SHP77 (cell line): ENCODE results near the gene KCTD20.

Source experiments
- DNase-seq, 2 experiments: peaks; one replicate each; lab custom pipeline; 2025; lab: John Stamatoyannopoulos, UW

KCTD20 gene

DNA sequence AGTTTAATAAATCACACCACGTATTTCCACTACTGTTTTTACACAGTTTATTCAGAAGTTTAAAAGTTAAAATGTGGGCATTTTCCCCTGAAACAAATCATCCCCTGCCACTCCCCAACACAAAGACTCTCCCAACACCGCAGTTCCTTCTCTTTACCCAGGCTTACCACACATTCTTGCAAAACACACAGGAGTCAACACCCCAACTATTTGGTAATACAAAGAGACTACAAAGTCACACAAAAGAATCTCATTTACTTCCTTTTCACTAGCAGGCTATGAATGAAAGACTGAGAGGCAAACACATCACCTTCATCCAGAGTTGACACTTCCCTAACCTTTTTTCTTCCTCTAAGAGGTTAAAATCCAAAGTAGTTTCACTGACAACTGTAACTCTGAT, 51.1 kb downstream of the KCTD20 start:
- DNase-seq: no peak

DNA sequence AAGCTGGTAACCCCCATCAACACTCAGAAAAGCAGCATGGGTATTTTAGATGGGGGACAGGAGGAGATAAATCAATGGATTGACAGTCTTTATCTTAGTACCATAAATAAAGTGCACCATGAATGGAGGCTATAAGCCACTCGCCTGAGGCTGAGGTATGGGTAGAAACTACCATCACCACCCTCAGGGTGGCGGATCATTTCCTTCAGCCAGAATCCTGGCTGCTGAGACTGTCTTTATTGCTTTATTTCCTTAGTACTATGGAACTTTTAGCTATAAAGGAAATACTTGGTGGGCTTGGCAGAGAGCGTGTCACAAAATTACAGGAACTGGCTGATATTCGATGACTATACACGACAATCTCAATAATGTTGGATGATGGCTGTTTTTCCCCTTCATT, 52.3 kb downstream of the KCTD20 start:
- no peak for DNase-seq

DNA sequence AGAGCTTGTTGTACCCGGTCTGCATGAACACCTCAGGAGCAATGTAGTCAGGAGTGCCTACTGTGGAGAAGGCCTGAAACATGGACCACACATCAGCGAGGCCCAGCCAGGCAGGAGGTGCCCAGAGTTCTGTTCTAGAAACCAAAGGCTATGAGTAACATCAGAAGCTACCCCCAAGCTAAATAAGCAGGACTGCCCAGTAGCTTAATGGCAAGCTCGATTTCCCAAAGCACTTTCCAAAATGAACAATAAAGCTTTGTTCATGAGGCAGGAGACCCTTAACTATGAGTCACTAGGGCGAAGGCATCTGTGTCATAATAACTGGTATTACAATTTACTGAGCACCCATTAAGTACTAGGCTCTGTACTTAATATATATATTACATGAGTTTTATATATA, 57.1 kb downstream of the KCTD20 start:
- no peak for DNase-seq

DNA sequence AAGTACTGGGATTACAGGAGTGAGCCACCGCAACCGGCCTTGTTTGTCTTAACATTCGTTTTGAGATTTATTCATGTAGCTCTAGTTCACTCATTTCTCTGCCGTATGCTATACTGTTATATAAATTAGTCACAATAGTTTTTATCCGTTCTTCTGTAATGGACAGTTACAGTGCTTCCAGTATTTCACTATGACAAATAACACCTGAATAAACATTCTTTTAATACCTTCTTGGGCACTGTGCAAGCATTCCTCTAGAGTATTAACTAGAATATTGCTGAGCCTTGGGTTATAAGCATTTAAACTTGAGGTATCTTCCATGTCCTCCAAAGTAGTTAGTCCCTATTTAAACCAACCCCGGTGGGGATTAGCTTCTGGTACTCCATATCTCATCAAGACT, 58.9 kb downstream of the KCTD20 start:
- no peak for DNase-seq

DNA sequence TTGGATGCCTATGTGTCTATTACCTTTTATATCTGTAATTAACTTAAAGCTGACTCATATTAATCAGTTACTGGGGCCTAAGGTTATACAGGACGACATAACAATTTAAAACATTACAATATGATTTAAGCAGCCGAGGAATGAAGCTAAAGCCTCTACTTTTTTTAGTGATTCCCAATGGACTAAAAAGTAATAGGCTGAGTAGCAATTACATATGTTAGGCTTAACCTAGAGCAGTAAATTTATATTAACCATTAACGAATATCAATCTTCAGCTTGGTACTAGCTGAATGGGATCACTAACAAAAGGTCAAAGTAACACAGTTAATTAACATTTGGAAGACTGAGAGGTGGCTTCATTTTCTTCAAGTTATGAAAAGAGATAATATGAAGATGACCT, 61.4 kb downstream of the KCTD20 start:
- DNase-seq: no peak

DNA sequence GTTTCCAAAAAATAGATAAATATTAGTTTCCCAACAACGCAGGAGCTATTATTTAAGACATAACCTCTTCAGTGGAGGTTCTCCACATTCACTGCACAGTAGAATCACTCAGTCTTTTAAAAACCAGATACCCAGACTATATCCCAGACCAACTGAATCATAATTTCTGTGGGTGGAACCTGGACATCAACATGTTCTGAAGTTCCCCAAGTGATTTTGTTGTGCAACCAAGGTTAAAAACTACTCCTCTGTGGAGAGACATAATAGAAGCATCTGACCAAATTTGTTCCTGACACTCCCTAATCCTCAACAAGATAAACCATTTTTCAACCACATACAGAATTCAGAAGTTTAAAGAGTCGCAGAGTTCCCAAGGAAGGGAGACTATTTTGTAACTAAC, 62.2 kb downstream of the KCTD20 start:
- no peak for DNase-seq

DNA sequence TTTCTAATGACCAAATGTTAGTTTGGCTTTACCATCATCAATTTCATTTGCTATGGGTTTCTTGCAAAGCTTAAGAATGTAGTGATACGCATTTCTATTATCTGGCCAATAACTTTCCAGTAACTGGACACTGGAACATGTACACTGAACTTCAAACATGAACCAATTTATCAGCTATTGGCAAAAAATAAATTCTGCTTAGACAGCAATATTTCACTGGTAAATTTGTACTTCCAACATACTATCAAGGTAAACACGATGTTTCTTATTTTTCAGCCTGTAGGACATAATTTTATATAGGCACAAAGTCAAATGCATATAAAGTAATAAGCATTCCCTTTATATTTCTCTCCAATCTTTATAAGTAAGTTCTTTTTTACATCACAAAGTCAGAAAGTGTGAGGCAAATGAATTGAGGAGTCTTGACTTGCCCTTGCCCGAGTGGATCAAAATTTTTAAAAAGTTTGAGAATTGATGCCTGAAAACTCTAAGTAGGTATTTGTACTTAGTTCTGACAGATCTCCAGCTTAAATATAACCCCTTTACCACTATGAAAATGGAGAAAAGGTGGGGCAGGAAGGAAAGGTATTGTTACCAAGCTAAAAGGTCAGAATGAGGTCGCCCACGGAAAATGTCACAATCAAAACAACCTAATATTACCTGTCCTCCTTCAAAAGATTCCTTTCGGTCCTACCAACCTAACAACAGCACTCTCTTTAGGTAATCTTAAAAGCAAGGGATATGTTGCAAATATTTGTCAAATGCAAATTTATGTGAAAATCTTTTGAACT, 63.1 kb downstream of the KCTD20 start:
- no peak for DNase-seq

DNA sequence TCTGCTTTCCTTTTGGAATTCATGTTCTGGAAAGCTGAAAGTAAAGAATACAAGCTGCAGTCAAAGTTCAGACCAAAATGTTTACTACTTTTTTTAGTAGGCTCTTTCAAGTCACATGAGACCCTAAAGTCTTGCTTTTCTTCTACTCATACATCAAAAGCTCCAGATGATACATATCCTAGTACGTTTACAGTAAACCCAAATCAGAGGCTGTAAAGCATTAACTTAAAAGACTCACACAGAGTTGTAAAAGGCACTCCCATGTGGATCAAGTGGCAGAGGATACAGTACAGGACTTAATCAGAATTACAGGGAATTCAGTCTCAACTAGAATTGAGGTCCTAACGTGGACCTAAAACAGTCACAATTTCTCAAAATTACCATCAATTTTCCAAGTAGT, 63.8 kb downstream of the KCTD20 start:
- DNase-seq: no peak

DNA sequence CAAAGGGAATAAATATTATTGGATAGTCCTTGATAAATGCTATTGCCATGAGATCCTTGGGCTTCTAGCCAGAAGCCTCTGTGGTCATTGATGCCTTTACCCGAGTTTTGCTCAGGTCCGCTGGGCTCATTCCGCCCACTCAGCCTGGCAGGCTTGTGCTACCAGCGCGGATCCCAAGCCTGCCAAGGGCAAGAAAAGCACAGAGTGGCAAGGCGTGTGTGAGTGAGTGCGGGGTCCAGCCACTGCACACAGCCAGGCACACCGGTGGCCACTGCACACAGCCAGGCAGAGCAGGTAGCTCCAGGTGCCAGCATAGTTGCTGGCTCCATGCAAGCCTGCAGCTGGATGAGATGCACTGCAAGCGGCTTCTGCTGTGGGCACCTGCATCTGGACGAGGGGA, 65.7 kb downstream of the KCTD20 start:
- no peak for DNase-seq

DNA sequence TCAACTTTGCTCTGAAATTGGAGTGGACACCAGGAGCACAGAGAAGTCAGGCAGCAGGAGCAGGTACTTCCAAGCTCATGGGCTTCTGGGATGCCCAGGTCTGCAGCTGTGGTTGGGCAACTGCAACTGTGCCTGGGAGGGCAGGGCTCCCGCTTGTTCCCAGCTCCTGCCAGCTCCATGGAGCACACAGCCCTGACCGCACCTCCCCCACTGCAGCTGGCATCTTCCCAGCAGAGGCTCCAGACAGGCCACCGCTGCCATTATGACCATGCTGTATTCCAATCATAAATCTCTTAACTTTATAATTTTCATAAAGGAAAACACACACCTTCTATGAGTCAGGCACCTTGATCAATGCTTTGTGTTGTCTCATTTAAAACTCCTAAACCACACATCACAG, 67.6 kb downstream of the KCTD20 start:
- DNase-seq: no peak

DNA sequence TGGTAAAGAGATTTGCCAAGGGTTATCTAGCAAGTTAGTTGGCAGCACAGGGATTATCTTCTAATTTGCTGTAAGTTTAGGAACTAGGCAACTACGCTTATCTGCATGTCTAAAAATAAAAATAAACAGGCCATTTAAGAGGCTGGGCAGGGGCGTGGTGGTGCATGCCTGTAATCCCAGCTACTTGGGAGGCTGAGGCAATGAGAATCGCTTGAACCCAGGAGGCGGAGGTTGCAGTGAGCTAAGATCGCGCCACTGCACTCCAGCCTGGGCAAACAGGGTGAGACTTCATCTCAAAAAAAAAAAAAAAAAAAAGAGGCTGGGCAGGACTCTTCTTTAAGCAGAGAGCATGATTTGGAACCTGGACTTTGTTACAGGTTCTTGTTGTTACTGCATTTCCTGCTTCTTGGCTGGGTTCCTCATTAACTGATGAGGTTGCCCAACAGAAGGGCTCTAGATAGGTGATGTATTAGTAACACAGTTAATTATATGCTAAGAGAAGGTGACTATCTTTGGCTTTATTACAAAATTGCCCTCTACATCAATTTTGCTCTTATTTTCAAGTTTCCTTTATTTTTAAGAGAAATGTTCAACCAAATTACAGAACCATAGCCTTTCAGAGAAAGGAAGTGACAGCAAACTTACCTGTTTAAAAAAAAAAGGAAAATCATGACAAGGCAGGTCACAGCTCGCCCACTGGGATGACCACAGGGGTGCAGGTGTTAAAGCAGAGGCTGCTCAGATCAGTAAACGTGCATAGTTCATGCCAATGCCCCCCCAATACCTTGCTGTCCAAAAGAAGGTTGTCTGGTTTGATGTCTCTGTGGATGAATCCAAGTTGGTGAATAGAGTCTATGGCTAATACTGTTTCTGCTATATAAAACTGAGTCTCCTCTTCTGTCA, 72.0 kb downstream of the KCTD20 start:
- DNase-seq: no peak

DNA sequence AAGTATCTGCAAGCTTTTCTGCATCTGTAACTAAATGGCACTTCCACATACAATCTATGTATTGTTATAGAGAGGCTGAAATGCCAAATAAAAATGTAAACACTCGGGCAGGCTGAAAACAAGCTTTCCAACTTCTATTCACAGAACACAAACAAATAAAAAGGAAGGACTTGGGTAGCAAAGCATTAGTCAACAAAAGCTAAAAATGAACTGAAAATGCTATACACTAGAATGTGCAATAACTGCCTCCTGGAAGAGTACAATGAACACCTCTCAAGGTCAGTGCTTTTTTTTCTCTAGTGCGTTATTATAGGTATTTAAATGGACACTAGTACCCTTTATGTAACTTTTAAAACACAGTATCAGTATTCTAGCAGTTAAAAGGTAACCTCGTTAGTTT, 73.0 kb downstream of the KCTD20 start:
- no peak for DNase-seq

DNA sequence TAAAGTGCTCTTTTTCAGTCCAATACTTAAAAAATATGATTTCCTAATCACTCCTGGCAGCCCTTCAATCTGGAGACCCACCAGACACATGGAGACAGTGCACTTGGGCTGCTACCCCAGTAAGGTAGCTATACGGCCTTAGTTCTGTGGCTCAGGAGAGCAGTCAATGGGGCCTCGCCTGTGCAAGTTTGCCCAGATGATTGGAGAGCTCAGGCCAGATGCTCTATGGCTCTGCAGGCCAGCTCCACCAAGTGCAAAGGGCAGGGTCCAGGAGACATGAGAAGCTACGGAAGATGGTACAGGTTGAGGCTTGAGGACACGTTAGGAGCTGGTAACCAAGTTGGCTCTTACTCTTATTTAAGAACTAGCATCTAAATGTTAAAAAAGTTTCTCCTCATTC, 73.8 kb downstream of the KCTD20 start:
- no peak for DNase-seq

DNA sequence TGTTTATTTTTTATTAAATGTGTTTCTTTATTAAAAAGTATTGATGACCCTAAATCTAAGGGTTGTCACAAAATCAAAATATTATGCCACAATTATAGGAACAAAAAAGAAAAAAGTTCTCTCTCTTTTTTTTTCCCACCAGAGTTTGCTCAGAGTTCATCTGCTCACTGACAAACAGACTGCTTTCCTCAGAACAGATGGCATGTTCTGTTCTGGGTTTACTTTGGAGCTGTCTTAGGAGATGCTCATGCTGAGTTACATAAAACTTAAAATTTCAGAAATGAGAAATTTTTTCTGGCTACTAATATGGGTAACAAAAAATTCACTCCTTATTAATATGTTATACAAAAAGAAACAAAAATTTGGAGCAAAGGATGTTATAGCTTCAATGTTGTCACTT, 74.2 kb downstream of the KCTD20 start:
- no peak for DNase-seq

DNA sequence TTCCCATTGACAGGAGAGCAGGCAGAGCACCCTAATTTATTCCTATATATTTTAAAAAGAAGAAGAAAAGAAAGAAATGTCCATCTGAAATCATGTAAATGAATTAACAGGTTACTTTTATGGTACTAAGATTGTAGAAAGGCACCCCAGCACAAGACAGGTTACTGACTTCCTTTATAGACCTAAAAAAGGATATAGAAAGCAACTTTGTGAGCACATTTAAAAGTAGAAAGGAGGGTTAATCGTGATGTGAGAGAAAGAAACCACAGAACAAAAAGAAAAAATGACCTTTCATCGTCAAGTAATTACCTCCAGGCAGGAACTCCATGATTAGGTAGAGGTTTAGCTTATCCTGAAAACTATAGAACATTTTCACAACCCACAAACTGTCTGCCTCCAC, 74.6 kb downstream of the KCTD20 start:
- DNase-seq: no peak

DNA sequence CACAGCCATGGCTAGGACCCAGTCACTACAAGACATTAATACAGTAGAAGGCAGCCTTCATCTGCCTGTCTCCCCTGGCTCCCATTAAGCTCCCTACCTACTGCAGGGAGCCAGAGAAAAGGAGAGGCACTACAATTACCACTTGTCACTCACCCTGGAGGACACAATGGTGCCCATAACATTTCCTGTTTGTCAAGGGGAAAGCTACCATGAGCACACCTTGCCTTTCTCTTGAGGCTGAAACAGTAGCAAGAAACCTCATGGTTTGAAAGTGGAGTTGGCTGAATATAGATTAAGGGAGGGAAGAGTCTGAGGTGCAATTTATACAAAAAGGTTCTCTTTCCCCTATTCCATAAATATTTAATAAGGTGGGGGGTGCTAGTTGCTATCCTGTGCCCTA, 76.6 kb downstream of the KCTD20 start:
- DNase-seq: no peak

DNA sequence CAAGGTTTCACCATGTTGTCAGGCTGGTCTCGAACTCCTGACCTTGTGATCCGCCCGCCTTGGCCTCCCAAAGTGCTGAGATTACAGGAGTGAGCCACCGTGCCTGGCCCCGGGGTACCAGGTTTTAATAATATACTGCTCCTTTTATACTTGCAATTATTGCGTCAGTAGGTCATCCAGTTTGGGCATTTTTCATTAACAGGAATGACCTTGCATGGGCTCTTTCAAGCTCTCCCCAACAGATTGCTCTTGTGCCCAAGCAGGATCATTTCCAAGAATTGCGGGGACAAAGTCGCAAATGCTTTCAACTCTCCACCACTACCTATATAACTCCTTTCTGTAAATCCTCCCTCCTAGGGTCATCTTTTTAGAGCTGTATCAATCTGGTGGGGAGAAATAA, 80.7 kb downstream of the KCTD20 start:
- no peak for DNase-seq

DNA sequence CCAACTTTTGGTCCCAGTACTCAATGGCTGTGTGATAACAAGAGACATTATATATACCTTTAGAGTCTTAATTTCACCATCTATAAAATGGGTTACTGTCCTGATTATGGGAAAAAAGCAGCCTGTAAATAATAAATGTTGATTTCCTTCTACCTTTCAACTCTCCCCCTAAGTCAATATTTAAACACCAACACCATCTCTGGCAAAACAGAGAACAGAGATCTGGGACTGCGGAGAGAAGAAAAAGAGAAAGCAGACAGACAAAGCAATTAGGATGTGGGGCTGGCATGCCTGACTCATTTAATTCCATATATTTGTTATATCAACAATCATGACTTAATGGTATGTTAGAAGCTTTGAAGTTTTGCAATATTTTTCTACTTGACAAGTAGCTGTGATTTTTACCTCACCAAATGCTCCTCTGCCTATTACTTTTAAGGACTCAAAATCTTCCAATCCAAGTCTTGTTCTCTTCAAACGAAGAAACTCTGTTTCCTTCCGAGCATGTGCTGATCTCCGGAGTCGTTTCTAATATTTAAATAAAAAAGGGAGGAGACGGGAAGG, 81.2 kb downstream of the KCTD20 start:
- no peak for DNase-seq

DNA sequence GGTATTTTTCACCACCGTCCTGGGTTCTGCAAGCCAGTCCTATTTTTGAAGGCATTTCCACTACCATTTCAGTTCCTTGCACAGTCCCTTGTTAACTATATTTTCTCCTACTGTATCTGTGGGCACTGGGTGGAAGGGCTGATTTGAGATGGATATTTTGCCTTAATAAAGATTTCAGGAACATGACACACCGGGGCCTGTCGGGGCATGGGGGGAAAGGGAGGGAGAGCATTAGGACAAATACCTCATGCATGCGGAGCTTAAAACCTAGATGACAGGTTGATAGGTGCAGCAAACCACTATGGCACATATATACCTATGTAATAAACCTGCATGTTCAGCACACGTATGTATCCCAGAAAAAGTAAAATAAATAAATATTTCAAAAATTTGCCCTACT, 82.1 kb downstream of the KCTD20 start:
- DNase-seq: no peak

DNA sequence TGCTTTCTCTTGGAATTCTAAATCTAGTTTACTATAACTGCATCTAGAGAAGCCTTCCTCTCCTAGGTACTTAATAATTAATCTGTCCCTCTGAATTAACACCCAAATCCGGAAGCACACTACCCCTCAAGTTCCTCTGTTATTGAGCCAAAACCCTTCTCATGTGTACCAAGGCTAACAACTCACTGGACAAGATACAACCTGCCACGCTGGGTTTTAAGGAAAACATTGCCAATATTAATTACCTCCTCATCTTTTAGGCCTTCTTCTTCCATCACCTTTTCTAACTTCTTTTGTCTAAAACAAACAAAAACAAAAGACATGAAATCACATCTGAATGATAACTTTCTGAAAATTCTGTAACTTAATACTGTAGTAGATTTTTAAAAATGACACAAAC, 82.5 kb downstream of the KCTD20 start:
- DNase-seq: no peak

DNA sequence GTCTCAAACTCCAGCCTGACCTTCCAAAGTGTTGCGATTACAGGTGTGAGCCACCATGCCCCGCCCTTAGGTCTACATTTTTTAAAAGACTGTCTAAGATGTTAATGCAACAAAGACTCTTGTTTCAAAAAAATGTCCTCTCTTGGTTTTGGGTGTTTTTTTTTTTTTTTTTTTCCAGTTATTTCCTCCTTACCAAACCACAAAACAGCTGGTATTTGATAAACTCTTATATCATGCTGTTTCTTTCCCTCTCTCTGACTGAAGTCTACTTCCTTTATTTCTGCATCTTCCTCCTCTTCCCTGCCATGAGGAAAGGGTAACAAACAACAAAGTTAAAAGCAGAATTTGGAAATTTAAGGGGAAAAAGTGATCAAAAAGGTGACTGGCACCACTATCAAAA, 83.3 kb downstream of the KCTD20 start:
- no peak for DNase-seq

DNA sequence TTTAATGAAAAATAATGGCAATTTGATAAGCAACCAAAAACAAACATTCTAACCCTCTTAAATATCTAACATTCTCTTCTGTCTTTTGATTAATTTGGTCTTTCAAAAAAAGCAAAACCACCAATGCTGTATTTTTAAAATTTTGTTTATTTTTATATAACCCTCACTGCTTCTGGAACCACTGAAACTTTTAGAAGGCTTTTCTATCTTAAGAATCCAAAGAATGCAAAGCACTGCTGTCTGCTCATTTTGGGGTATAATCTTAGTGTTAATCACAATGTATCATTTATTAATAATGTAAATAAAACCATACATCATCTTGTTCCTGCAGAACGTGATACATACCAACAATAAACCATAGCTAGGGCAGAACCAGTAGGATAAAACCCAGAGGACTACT, 90.5 kb downstream of the KCTD20 start:
- no peak for DNase-seq

DNA sequence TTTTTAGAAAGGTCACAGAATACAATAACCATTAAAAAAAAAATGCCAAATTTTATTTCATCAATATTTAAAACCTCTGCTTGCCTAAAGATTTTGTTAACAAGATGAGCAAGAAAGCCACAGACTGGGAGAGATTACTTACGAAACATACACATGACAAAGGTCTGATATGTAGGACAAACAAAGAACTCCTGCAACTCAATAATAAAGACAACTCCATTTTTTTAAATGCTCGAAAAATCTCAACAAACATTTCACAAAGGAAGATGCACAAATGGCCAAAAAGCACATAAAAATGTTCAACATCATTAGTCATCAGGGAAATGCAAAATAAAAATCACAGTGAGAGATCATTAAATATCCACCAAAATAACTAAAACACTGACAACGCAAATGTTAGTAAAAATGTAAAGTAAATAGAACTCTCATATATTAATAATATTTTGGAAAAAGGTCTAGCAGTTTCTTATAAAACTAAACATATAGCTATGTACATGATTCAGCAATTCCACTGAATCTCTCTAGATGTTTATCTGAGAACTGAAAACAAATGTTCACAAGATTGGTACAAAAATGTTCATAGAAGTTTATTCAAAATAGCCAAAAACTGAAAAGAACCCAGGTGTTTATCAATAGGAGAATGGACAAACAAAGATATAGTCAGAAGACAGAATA, 94.2 kb downstream of the KCTD20 start:
- DNase-seq: no peak
